GM12872 (cell line): ENCODE results near the gene TDP1.

ENCODE experiments used
- CTCF ChIP-seq: IDR thresholded peaks from 3 replicates; pipeline ENCODE4 v1.5.1; 2011; ENCODE audit warnings: low read depth, mild to moderate bottlenecking, low read length, moderate library complexity; ENCODE audit not compliant: insufficient read depth

The TDP1 gene

GRCh38 chr14:90019824-90020523 is 64.2 kb downstream of the TDP1 start:
- no peak for TF ChIP-seq CTCF

- TF ChIP-seq CTCF, result no peak
These were observed 67.6 kb downstream of the TDP1 start for GRCh38 chr14:90023176-90023896.

GRCh38 chr14:90024910-90025309 is 69.2 kb downstream of the TDP1 start:
- TF ChIP-seq CTCF, result no peak

- TF ChIP-seq CTCF, result no peak
These were observed 72.1 kb downstream of the TDP1 start for GRCh38 chr14:90027842-90028241.

- TF ChIP-seq CTCF, result no peak
These were observed 78.4 kb downstream of the TDP1 start for GRCh38 chr14:90034156-90034555.

- no peak for TF ChIP-seq CTCF
These were observed 79.3 kb downstream of the TDP1 start for GRCh38 chr14:90034835-90035525.

GRCh38 chr14:90039253-90040010 is 83.7 kb downstream of the TDP1 start:
- TF ChIP-seq CTCF, result no peak
